ENCODE measurements around the gene PCDH1. TPM values are rescaled to one million over a fixed set of nuclear protein-coding genes. Genes with fewer than 3 reads are reported as not detected.

PCDH1 gene
- polyA plus RNA-seq, 4 donors, result 15.7 to 43.9 (median 24.8) TPM

DNA sequence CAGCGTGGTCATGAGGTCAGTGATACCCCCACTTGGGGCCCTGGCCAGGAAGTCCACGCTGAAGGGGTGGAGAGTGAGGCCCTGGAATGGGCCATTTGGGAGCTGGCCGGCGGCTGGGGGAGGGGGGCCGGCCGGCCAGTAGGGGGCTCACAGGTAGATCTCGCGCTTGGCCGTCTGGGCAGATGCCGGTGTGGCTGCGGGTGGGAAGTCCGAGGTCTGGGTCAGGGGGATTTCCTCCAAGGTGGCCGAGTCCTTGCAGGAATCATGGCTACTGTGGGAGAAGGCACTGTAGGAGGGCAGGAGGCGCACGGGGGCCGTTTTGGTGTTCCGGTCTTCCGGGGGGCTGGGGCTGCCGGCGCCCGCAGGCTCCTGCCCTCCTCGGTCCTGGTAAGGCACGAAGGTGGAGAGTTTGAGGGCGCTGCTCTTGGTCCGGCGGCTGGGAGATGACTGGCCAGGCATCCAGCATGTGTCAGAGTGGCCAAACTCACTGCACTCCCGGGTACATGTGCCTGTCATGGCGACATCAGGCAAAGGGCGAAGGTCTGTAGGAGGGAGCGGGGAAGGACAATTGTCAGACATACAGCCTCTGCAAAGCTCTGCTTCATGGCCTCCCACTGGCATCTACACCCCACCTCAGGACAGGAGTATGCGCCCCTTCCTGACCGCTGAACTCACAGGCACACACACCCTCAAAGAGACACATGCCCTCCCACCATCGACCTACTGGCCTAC lies 24.1 kb downstream of the PCDH1 start:
- H3K36me3 ChIP-seq (ENCODE audit: control insufficient read depth in 3 of 3, insufficient read depth in 2 of 3, low read depth in 1 of 3, low read length in 3 of 3), result peaks cover 0 to 57% (median 7%) of the 10 kb centered on the region in 3 donors
- H3K4me1 ChIP-seq (ENCODE audit: control insufficient read depth in 3 of 3, insufficient read depth in 2 of 3, low read depth in 1 of 3, low read length in 2 of 3), result peaks cover 0 to 14% (median 0%) of the 10 kb centered on the region in 3 donors
- no peaks in the 10 kb centered on the region for H3K27me3 ChIP-seq (ENCODE audit: control insufficient read depth in 3 of 3, insufficient read depth in 3 of 3, low read length in 3 of 3)
- 79 to 82% (median 80%) methylated on average over 32 to 33 of the region's 33 CpGs for WGBS, 3 donors
- FAIRE-seq, result no peak
- no peak overlapping the region for H3K4me3 ChIP-seq (ENCODE audit: low read depth in 1 of 3, low read length in 3 of 3)
- no peaks in the 10 kb centered on the region for H3K9me3 ChIP-seq (ENCODE audit: control insufficient read depth in 2 of 2, insufficient read depth in 1 of 2, low read depth in 1 of 2, low read length in 1 of 2)
- DNase-seq, result peak in 1 of 2 donors; percentile 52
- H3K27ac ChIP-seq (ENCODE audit: low read depth in 1 of 3, low read length in 2 of 3), result no peak overlapping the region

DNA sequence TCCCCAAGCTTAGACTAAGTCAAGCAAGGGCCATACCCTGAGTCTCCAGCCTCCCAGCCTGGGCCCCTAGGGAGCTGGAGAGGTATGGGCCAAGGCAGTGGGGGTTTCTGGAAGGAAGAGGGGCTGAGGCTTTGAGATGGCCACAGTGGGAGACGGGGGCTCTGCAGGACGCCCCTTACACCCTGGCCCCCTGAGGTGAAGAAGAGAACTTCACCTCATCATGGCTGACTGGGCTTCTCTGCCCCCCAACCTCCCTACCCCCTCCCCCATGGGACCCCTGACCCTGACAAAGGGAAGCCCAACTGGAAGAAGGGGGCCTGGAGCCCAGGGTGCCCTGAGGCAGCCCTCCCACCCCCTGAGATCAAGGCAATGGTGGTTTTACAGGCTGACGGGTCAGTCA lies 25.8 kb downstream of the PCDH1 start:
- 58 to 67% (median 63%) methylated on average over 2 to 3 of the region's 3 CpGs for WGBS, 3 donors
- Histone ChIP-seq H3K9me3 (ENCODE audit: control insufficient read depth in 2 of 2, insufficient read depth in 1 of 2, low read depth in 1 of 2, low read length in 1 of 2) (no peaks in the 10 kb centered on the region), H3K4me3 (ENCODE audit: low read depth in 1 of 3, low read length in 3 of 3) (no peak overlapping the region), H3K27me3 (ENCODE audit: control insufficient read depth in 3 of 3, insufficient read depth in 3 of 3, low read length in 3 of 3) (no peaks in the 10 kb centered on the region), H3K36me3 (ENCODE audit: control insufficient read depth in 3 of 3, insufficient read depth in 2 of 3, low read depth in 1 of 3, low read length in 3 of 3) (peaks cover 0 to 50% (median 7%) of the 10 kb centered on the region in 3 donors), H3K4me1 (ENCODE audit: control insufficient read depth in 3 of 3, insufficient read depth in 2 of 3, low read depth in 1 of 3, low read length in 2 of 3) (peaks cover 0 to 14% (median 3%) of the 10 kb centered on the region in 3 donors), H3K27ac (ENCODE audit: low read depth in 1 of 3, low read length in 2 of 3) (no peak overlapping the region)
- FAIRE-seq (no peak), DNase-seq (no peak)

GRCh38 chr5:141851195-141851874 lies 26.9 kb downstream of the PCDH1 start:
- FAIRE-seq, result no peak
- H3K27me3 ChIP-seq (ENCODE audit: control insufficient read depth in 3 of 3, insufficient read depth in 3 of 3, low read length in 3 of 3), result no peaks in the 10 kb centered on the region
- no peak overlapping the region for H3K4me3 ChIP-seq (ENCODE audit: low read depth in 1 of 3, low read length in 3 of 3)
- 78 to 87% (median 84%) methylated on average over 10 of the region's 10 CpGs for WGBS, 3 donors
- H3K36me3 ChIP-seq (ENCODE audit: control insufficient read depth in 3 of 3, insufficient read depth in 2 of 3, low read depth in 1 of 3, low read length in 3 of 3), result peaks cover 0 to 39% (median 7%) of the 10 kb centered on the region in 3 donors
- DNase-seq, result no peak
- H3K27ac ChIP-seq (ENCODE audit: low read depth in 1 of 3, low read length in 2 of 3), result peak overlapping the region in 1 of 3 donors; percentile 65
- no peaks in the 10 kb centered on the region for H3K9me3 ChIP-seq (ENCODE audit: control insufficient read depth in 2 of 2, insufficient read depth in 1 of 2, low read depth in 1 of 2, low read length in 1 of 2)
- peaks cover 0 to 14% (median 4%) of the 10 kb centered on the region in 3 donors for H3K4me1 ChIP-seq (ENCODE audit: control insufficient read depth in 3 of 3, insufficient read depth in 2 of 3, low read depth in 1 of 3, low read length in 2 of 3)

DNA sequence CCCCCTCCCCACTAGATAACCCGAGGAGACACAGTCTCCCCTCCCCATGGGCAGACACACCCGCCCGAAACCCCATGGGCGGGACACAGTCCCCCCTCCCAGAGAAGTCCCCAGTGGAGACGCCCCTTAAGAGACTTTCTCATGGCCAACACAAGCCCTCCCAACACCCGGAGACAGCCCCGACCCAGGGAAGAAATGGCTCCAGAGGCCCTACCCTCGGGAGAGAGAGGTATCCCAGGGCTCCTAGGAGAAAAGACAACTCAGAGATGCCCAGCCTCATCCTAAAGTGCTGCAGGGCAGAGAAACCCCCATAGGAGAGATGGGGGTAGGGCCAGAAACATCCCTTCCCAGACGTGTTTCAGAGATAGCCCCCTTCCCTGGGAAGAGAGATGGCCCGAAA lies 27.4 kb downstream of the PCDH1 start:
- H3K9me3 ChIP-seq (ENCODE audit: control insufficient read depth in 2 of 2, insufficient read depth in 1 of 2, low read depth in 1 of 2, low read length in 1 of 2), result no peaks in the 10 kb centered on the region
- H3K27ac ChIP-seq (ENCODE audit: low read depth in 1 of 3, low read length in 2 of 3), result peak overlapping the region in 2 of 3 donors; percentile 58 to 65
- peak overlapping the region in 2 of 3 donors; percentile 61 to 80 for H3K4me3 ChIP-seq (ENCODE audit: low read depth in 1 of 3, low read length in 3 of 3)
- no peaks in the 10 kb centered on the region for H3K27me3 ChIP-seq (ENCODE audit: control insufficient read depth in 3 of 3, insufficient read depth in 3 of 3, low read length in 3 of 3)
- WGBS, 3 donors, result 20 to 30% (median 26%) methylated on average over 9 to 10 of the region's 10 CpGs
- FAIRE-seq (no peak), DNase-seq (no peak)
- H3K36me3 ChIP-seq (ENCODE audit: control insufficient read depth in 3 of 3, insufficient read depth in 2 of 3, low read depth in 1 of 3, low read length in 3 of 3), result peaks cover 0 to 33% (median 7%) of the 10 kb centered on the region in 3 donors
- peaks cover 3 to 17% (median 8%) of the 10 kb centered on the region in 3 donors for H3K4me1 ChIP-seq (ENCODE audit: control insufficient read depth in 3 of 3, insufficient read depth in 2 of 3, low read depth in 1 of 3, low read length in 2 of 3)

GRCh38 chr5:141850244-141850768 lies 27.9 kb downstream of the PCDH1 start:
- Histone ChIP-seq H3K4me1 (ENCODE audit: control insufficient read depth in 3 of 3, insufficient read depth in 2 of 3, low read depth in 1 of 3, low read length in 2 of 3) (peaks cover 4 to 20% (median 8%) of the 10 kb centered on the region in 3 donors), H3K27ac (ENCODE audit: low read depth in 1 of 3, low read length in 2 of 3) (peak overlapping the region; percentile 98 to 100 (median 99)), H3K4me3 (ENCODE audit: low read depth in 1 of 3, low read length in 3 of 3) (peak overlapping the region; percentile 61 to 80 (median 69)), H3K36me3 (ENCODE audit: control insufficient read depth in 3 of 3, insufficient read depth in 2 of 3, low read depth in 1 of 3, low read length in 3 of 3) (peaks cover 0 to 30% (median 7%) of the 10 kb centered on the region in 3 donors), H3K27me3 (ENCODE audit: control insufficient read depth in 3 of 3, insufficient read depth in 3 of 3, low read length in 3 of 3) (no peaks in the 10 kb centered on the region), H3K9me3 (ENCODE audit: control insufficient read depth in 2 of 2, insufficient read depth in 1 of 2, low read depth in 1 of 2, low read length in 1 of 2) (no peaks in the 10 kb centered on the region)
- no peak for DNase-seq
- no peak for FAIRE-seq
- WGBS, 3 donors, result 1% methylated on average over 30 to 36 of the region's 36 CpGs

DNA sequence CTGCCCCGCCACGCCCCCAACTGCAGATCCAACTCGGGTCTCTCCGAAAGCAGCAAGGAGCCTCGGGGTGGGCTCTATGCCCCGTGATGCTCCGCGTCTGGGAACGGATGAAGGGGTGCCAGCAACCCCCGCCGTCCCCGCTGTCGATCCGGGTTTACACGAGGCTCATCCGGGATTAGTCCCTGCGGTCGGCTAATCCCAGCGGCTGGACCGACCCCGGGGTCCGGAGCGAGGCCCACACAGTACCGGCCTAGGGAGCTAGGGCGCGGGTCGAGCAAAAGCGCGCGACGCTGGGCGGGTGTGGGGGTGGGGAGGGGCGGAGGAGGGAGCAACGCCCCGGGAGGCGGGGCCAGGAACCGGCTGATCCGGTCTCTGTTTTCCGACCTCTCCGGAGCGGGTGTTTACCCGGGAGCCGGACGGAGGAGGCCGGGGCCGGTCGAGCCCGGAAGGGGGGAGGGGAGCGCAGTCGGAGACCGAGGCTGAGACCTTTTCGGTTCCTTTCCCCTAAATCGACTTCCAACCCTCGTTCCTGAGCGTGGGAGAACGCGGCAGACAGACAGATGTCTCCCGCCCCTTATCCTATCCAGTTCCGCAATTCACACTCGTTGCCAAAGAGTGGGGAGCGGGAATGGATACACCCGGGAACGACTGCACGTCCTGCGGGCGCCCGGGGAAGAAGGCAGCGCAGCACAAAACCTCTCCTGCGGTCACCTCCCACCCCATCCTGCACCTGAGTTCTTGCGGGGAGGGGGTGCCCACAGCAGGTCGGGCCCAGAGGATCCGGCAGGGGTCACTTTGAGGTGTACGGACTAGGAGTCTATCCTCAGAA lies 28.6 kb downstream of the PCDH1 start:
- peaks cover 0 to 30% (median 7%) of the 10 kb centered on the region in 3 donors for H3K36me3 ChIP-seq (ENCODE audit: control insufficient read depth in 3 of 3, insufficient read depth in 2 of 3, low read depth in 1 of 3, low read length in 3 of 3)
- H3K9me3 ChIP-seq (ENCODE audit: control insufficient read depth in 2 of 2, insufficient read depth in 1 of 2, low read depth in 1 of 2, low read length in 1 of 2), result no peaks in the 10 kb centered on the region
- no peaks in the 10 kb centered on the region for H3K27me3 ChIP-seq (ENCODE audit: control insufficient read depth in 3 of 3, insufficient read depth in 3 of 3, low read length in 3 of 3)
- H3K27ac ChIP-seq (ENCODE audit: low read depth in 1 of 3, low read length in 2 of 3), result peak overlapping the region; percentile 98 to 100 (median 99)
- DNase-seq (peak; percentile 91 to 96), FAIRE-seq (no peak)
- H3K4me1 ChIP-seq (ENCODE audit: control insufficient read depth in 3 of 3, insufficient read depth in 2 of 3, low read depth in 1 of 3, low read length in 2 of 3), result peaks cover 4 to 26% (median 11%) of the 10 kb centered on the region in 3 donors
- 0 to 1% (median 0%) methylated on average over 61 to 73 of the region's 73 CpGs for WGBS, 3 donors
- peak overlapping the region; percentile 61 to 80 (median 69) for H3K4me3 ChIP-seq (ENCODE audit: low read depth in 1 of 3, low read length in 3 of 3)

DNA sequence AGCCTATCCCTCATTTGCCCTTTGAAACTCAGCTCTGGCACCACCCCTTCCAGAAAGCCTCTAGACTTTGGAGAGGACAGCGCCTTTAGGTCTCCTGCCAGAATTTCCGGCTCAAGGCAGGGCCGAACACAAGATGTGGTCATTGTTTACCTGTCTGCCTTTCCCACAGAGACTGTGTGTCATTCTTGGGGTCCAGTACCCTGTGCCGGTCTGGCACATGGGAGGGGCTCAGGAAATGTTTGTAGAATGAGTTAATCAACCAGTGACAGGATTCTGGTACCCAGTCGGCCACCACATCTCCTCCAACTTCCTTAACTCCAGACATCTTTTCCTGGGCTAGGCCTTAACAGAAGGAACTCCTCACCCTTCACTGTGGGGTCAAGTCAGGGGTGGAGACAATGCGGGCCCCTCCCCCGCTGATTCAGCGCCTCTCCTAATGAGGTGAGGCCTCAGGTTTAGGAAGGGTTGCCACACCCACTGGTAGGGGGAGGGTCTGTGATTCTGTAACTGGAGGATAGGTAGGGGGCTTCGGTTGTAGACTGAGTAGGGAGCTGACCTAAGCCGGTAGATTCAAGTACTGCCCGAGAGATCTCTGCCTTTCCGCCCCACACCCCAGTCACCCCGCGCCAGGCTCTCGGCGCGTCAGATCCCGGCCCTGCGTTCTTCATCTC lies 29.3 kb downstream of the PCDH1 start:
- no peak for FAIRE-seq
- peaks cover 10 to 33% (median 16%) of the 10 kb centered on the region in 3 donors for H3K4me1 ChIP-seq (ENCODE audit: control insufficient read depth in 3 of 3, insufficient read depth in 2 of 3, low read depth in 1 of 3, low read length in 2 of 3)

More for the DNA sequence above, 29.3 kb downstream of the PCDH1 start:
- H3K27me3 ChIP-seq (ENCODE audit: control insufficient read depth in 3 of 3, insufficient read depth in 3 of 3, low read length in 3 of 3), result no peaks in the 10 kb centered on the region
- peak overlapping the region; percentile 61 to 80 (median 69) for H3K4me3 ChIP-seq (ENCODE audit: low read depth in 1 of 3, low read length in 3 of 3)
- H3K36me3 ChIP-seq (ENCODE audit: control insufficient read depth in 3 of 3, insufficient read depth in 2 of 3, low read depth in 1 of 3, low read length in 3 of 3), result peaks cover 0 to 24% (median 7%) of the 10 kb centered on the region in 3 donors
- H3K27ac ChIP-seq (ENCODE audit: low read depth in 1 of 3, low read length in 2 of 3), result peak overlapping the region; percentile 98 to 100 (median 99)
- no peaks in the 10 kb centered on the region for H3K9me3 ChIP-seq (ENCODE audit: control insufficient read depth in 2 of 2, insufficient read depth in 1 of 2, low read depth in 1 of 2, low read length in 1 of 2)
- WGBS, 3 donors, result 2 to 8% (median 6%) methylated on average over 13 to 19 of the region's 19 CpGs
- peak; percentile 76 to 86 for DNase-seq
